HG03571 (cell line): ENCODE results near the gene UGP2.
A peak's percentile ranks its signal among the peaks of the same experiment; 100 is the strongest.
"Not testable (repeated sequence)": the region's sequence is repeated elsewhere in the genome, so short reads cannot be mapped to it uniquely, and the experiment has no call there.

Experiments
- ATAC-seq: cut with Tn5 transposase; IDR thresholded peaks from one replicate; pipeline ENCODE4 v1.9.1; 2021; ENCODE audit not compliant: unreplicated experiment

UGP2 gene

GRCh38 chr2:63841254-63842022 lies at the start of gene UGP2:
UGP2 (plus strand) TSS chr2:63841896; CDS start chr2:63842186, 290 bp downstream.
- peak; percentile 54 for ATAC-seq

DNA sequence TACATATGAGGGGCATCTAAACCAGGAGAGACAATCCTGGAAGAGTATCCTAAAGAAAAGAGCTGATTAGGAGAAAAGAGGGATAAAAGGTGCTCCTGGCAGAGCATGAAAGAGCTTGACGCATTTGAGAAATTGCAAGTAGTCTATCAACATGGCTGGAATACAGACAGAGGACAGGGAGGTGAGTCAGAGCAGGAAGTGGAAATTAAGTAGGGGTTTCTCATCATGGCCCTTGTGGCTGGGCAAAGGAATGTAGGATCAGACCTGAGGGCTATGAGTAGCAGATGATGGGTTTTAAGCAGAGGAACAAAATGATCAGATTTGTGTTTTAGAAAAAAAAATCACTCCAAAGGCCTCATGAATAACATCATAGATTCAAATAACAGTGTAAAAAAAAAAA lies 49.2 kb upstream of the UGP2 start:
- ATAC-seq = no peak

DNA sequence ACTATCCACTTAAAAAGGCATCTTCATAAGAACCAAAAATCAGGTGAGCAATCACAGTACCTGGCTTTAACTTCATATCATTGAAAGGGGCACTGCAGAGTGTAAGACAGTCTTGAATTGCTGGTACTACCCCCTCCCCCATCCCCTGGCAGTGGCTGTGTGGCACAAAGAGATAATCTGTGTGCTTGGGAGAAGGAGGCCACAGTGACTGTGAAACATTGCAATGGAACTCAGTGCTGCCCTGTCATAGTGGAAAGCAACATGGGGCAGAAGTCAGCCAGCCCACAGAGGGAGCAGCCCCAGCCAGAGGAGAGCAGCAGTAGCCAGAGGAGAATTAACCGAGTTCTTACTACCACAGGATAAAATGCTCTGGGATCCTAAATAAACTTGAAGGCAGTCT lies 45.3 kb upstream of the UGP2 start:
- no peak for ATAC-seq

- no peak for ATAC-seq
Observed at GRCh38 chr2:63796796-63797195, 44.9 kb upstream of the UGP2 start.

DNA sequence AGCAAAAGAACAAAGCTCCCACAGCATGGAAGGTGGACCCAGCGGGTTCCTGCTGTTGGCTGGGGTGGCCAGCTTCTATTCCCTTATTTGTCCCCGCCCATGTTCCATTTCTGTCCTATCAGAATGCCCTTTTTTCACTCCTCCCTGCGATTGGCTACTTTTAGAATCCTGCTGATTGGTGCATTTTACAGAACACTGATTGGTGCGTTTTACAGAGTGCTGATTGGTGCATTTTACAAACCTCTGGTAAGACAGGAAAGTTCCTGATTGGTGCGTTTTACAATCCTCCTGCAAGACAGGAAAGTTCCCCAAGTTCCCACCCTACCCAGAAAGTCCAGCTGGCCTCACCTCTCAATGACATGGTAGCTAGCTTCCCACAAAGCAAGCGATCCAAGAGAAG lies 40.2 kb upstream of the UGP2 start:
- no peak for ATAC-seq

GRCh38 chr2:63805412-63805811 lies 36.3 kb upstream of the UGP2 start:
- no peak for ATAC-seq

DNA sequence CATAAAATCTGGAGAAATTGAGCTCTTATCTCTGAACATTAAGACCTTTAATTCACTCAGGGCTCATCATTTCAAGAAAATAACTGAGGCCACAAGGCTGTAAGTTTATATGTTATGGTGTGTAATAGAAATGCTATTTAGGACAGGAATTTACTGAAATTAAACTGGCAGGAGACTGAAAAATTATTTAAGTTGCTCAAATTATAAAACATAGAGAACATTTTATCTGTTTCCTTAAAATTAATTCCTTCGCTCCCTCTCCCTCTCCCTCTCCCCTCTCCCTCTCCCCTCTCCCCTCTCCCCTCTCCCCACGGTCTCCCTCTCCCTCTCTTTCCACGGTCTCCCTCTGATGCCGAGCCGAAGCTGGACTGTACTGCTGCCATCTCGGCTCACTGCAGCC lies 33.7 kb upstream of the UGP2 start:
- not testable (repeated sequence) for ATAC-seq

- not testable (repeated sequence) for ATAC-seq
Observed at GRCh38 chr2:63808911-63809310, 32.8 kb upstream of the UGP2 start.

- ATAC-seq = no peak
Observed at GRCh38 chr2:63811063-63811462, 30.6 kb upstream of the UGP2 start.

- ATAC-seq = not testable (repeated sequence)
Observed at GRCh38 chr2:63811870-63812269, 29.8 kb upstream of the UGP2 start.

DNA sequence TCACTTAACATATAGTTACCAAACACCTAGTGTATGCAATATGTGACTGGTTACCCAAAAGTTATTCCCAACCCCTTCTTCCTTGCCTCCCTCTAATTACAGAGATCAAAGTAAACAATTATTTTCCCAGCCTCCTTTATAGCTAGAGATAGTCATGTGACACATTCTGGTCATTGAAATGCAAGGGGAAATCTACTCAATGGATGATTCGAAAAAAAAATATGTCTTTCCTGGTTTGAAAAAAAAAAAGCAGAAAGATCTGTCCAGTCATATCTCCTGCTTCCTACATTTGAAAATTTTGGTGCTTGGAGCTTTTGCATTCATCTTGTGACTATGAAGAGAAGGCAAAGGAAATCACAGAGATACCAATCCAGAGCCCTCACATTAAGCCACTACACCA lies 27.6 kb upstream of the UGP2 start:
- ATAC-seq = no peak

DNA sequence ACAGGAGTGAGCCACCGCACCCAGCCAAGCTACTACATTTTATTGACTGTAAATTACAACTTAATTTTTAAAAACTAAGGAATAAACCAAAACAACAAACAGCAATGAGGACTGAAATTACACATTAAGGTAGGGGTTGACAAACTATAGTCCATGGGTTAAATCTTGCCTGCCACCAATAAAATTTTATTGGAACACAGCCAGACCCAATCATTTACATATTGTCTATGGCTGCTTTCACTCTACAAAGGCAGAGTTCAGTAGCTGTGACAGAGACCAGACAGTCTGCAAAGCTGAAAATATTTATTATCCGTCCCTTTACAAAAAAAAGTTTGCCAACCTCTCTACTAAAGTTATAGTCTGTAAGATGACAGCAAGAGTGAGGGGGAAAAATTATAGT lies 24.3 kb upstream of the UGP2 start:
- ATAC-seq = no peak

DNA sequence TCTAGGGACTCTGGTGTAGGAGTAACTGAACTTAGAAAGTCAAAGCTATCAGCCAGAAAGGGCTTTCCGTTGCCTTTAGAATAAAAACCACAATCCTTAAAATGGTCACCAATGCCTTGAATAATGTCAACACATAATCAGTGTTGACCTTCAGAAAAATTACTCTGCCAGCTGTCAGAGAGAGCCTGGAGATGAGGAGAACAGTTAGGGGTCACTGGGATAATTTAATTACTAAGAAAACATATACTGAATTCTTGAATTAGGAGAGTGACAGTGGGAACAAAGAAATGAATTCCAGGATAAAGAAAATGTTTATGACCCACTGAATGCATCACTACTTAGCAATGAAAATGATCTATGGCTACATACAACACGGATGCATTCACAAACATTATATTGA lies 23.4 kb upstream of the UGP2 start:
- no peak for ATAC-seq

GRCh38 chr2:63819256-63819655 lies 22.4 kb upstream of the UGP2 start:
- ATAC-seq = no peak

DNA sequence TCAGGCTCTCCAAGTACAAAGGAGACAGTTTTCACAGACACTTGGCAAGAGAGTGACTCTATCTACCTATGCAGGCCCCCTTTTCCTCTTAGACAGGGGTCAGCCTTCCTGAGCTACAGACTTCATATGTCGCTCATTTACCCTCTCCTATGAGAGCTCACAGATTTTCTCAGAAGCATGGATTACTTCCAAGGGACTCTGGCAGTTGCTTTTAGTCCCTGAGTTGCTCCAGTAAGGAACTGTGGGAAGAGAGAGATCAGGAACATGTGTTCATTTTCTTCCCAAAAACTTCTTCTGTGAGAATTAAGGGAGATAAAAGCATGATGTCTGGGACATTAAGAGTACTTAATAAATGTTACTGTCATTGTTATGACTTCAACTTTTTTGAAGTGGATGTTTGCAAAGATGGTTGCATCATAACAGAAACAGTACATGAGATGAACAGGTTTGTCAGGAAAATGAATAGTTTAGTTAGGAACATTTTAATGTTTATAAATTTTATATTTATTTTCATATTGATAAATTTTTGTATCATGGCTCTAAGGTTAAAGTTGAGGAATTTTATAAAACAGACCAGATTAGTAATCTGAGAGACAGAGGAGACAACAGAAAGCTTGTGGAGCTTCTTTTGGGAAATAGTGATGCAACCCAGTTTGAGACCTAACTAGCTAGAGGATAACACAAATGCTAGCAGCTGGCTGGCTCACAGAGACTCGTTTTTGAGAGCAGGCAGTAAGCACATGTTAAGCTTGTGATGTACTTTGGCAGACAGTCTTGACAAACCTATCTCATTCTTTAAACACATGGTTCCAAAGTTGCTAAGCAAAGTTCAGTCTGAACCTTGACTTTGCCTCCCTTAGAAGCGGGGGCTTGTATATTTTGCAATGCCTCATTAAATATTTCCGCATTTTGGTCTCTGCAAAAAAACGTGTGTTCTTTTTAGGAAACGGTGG lies 21.7 kb upstream of the UGP2 start:
- no peak for ATAC-seq

GRCh38 chr2:63820969-63821368 lies 20.7 kb upstream of the UGP2 start:
- ATAC-seq = no peak

DNA sequence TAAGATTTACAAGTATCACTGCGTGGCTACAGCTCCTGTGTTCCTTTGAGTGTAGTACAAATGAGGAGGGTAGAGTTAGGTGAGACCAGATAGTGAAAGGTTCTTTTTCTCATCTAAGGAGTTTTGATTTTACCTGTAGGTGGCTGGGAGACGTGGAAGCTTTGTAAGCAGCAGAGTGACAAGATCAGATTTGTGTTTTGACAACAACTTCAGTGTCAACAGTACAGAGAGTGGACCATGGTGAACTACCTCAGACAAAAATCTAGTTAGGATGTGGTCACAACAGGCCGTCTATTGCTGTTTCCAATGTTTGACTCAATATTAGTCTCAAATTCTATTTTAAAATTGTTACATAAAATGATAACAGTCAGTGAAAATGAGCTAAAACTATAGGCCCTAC lies 20.3 kb upstream of the UGP2 start:
- no peak for ATAC-seq

GRCh38 chr2:63822478-63822877 lies 19.2 kb upstream of the UGP2 start:
- ATAC-seq = no peak

DNA sequence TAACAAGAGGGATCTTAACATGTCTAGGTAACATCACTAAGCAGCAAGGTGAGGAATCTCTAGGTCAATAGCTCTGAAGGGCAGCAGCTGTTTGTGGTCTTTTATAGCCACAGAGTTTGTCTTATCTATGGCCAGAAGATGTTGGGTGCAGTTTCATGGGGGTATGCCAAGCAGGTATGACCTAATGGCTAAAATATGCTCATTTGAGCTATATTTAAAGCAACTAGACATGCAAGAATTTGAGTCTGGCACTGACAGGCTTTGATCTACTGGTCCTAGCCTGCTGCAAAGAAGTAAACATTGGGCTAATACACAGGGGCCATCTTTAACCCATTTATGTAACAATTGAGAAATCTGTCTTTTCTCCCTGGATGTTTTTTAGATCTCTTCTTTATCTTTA lies 13.9 kb upstream of the UGP2 start:
- ATAC-seq = no peak

GRCh38 chr2:63831176-63831575 lies 10.5 kb upstream of the UGP2 start:
- no peak for ATAC-seq

GRCh38 chr2:63834401-63834800 lies 7.3 kb upstream of the UGP2 start:
- ATAC-seq = no peak

GRCh38 chr2:63837036-63837594 lies 4.6 kb upstream of the UGP2 start:
- ATAC-seq = no peak
